ENCODE data around the gene C14orf93.

The C14orf93 gene

DNA sequence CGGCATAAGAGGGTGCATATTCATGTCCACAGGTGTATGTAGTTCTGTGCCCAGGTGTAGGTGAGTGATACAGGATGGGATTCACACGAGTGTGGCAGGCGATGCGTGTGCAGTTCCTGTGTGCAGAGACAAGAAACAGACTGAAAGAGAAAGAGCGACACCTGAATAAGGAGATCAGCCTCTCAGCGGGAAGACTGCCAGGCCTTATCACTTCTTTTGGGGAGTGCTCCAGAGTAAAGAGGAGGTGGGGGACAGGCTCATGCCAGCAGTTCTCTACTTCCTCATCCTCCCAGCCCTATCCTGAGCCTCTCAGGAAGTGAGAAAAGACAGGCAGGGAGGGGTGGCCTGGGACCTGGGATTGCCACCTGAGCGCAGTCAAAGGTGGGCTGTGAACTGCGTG lies 34.9 kb upstream of the C14orf93 start:
- no peak for DNase-seq

GRCh38 chr14:23043754-23044153 lies 33.8 kb upstream of the C14orf93 start:
- no peak for DNase-seq

DNA sequence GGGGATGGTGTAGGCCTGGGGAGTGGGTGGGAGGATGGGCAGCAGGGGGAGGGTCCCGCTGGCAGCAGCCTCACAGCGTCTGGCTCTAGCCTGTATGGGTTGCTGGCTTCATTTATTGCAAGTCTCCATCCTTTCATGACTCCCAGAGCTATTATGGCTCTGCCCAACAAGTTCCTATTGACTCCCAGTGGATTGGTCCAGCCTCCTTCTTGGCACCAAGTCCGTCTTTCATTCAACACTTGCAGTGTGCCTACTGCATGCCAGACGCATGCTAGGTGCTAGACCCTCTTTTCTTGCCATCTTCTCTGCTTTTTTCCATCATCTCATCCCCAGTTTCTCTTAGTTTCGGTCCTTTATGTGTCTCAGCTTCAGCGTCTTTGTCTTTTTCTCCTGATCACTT lies 33.2 kb upstream of the C14orf93 start:
- DNase-seq, result no peak

DNA sequence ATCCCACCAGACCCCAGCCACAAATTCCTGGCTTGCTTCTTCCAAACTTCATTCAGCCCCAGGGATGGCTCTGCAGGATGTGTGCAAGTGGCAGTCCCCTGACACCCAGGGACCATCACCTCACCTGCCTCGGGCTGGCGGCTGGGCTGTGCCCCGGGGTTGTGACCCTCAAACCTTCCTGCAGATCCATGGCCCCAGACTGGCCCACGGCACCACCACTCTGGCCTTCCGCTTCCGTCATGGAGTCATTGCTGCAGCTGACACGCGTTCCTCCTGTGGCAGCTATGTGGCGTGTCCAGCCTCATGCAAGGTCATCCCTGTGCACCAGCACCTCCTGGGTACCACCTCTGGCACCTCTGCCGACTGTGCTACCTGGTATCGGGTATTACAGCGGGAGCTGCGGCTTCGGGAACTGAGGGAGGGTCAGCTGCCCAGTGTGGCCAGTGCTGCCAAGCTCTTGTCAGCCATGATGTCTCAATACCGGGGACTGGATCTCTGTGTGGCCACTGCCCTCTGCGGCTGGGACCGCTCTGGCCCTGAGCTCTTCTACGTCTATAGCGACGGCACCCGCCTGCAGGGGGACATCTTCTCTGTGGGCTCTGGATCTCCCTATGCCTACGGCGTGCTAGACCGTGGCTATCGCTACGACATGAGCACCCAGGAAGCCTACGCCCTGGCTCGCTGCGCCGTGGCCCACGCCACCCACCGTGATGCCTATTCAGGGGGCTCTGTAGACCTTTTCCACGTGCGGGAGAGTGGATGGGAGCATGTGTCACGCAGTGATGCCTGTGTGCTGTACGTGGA lies 32.4 kb upstream of the C14orf93 start, which contains the start of gene PSMB11:
Gene PSMB11, plus strand, starts transcription at position 51 of the 804 bp plus-strand sequence. Its CDS starts 14 bp downstream, at position 65.
- no peak for DNase-seq

DNA sequence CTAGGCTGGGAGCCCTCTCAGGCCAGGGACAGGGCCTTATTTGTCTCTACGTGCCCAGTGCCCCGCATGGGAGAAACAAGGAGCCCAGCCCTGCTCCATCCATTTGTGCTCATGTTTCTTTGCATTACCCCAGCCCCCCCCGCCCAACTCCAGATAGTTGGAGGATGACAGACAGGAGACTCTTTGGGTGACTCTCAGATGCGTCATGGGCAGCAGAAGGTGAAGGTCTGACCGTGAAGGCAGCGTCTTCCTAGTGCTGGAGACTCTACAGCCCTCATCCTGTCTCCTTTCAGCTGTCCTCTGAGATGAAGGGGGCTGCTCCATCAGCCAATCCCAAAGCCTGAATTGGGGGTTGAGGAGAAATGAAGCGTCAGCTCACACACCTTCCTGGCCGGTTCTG lies 31.8 kb upstream of the C14orf93 start:
- DNase-seq, result no peak

DNA sequence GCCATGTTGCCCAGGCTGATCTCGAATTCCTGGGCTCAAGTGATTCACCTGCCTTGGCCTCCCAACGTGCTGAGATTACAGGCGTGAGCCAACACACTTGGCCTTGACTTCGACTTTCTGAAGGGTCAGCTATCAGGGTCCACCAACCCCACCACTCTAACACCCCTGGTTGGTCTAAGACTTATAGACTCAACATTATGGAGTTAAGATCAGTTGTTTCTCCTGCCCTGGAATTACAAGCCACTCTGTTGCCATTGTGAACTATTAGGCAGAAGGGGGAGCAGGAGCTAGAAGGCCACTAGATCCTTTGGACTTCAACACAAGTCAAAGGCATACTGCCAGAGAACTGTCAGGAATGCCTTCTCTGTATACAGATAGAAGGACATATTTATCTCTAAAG lies 30.2 kb upstream of the C14orf93 start:
- no peak for DNase-seq

GRCh38 chr14:23035303-23036144 lies 25.6 kb upstream of the C14orf93 start:
- no peak for DNase-seq

GRCh38 chr14:23034498-23035302 lies 24.8 kb upstream of the C14orf93 start, which contains the start of gene PSMB5:
TSS of gene PSMB5 (minus strand) at chr14:23034900. CDS start at chr14:23034881, 19 bp downstream.
- DNase-seq, result no peak

DNA sequence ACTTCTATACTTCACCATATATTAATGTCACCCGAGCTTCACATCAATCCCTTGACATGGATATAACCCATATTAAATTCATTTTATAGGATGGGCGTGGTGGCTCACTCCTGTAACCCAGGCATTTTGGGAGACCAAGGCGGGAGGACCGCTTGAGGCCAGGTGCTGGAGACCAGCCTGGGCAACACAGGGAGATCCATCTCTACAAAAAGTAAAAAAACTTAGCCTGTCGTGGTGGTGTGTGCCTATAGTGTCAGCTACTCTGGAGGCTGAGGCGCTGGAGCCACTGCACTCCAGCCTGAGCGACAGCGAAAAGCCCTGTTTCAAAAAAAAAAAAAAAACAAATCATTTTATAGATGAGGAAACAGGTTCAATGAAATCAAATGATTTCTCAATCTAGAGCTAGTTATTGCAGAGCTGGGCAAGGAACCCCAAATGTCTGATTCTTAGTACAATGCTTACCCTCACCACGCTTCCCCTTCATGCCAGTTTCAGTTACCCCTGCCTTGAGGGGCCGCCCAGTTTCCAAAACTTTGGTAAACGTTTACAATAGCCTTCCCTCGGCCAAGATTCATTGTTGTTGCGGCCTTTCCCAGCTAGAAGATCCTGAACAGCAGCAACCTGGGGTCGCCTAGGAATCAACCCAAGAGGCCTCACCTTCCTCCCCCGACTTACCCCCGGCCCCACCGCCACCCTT lies 24.0 kb upstream of the C14orf93 start:
- DNase-seq, result no peak

DNA sequence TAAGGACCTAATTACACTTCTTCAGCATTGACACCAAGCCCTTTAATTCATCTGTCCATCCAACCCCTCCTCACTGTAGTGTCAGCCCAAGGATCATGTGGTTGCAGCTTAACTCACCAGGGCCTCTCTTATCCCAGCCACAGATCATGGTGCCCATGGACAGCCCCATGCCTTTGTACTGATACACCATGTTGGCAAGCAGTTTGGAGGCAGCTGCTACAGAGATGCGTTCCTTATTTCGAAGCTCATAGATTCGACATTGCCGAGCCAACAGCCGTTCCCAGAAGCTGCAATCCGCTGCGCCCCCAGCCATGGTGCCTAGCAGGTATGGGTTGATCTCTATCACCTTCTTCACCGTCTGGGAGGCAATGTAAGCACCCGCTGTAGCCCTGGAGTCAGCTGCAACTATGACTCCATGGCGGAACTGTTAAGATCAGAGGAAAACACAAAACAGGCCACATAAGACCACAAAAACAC lies 23.3 kb upstream of the C14orf93 start:
- no peak for DNase-seq

DNA sequence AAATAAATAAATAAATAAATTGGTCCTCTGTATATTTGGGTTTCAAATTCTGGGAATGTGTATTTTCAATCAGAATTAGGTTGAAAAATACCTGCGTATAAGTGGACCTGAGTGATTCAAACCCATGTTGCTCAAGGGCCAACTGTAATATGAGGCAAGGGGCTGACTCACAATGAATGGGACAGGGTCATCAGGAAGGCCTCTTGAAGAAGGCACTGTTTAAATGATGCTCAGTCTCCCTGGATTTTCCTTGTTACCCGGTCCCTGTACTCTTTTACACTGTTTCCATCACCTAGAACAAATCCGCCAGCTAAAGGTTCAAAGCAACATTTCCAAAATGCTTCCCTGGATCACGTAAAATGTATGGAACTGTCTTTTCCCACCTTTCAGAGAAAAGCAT lies 21.0 kb upstream of the C14orf93 start:
- no peak for DNase-seq

- DNase-seq, result no peak
These were observed 18.9 kb upstream of the C14orf93 start for GRCh38 chr14:23028799-23029198.

DNA sequence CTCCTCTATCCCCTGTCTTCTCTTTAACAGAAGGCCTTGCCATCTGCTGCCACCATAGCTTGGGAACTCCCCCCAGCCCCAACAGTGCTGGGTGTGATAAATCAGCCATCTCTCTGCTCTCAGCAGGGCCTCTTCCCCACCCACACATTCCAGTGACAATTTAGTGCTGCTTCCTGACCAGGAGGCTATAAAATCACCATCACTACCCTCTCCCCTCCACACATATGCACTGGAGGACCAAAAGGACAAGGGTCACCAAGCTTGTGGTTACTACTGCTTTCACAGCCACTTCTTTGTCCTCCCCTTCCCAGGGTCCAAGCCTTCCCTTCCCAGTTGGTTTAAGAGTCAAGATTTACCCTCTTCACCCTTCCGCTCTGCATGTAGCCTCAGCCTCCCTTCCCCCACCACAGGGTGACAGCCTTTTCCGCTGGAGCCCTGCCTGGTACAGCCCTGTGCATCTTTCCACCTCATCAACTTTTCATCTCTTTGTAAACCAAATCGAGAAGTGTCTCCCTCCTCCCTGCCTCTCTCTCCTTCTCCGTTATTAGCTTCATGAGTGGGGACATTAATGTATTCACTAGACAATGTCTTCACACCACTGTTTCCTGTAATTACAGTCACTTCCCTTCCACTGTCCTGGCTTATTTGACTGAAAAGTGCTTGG lies 15.3 kb upstream of the C14orf93 start:
- no peak for DNase-seq

DNA sequence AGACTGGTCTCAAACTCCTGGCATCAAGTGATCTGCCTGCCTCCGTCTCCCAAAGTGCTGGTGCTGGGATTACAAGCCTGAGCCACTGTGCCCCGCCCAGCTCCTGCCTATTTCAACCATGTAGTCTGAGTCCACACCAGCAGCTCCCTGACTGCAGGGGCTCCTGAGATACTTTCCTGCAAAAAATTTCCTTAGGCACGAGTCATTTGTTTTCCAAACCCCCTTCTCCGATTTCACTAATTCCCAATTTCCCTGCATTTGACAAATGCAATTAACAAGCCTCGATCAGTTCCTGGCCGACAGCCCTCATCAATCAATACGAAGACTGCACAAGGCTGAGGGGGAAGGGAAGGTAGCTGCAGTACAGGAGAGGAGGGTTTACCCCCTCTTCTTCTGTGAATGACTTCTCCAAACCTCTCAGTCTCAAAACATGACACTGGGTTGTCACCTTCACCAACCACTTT lies 14.7 kb upstream of the C14orf93 start:
- DNase-seq, result no peak

DNA sequence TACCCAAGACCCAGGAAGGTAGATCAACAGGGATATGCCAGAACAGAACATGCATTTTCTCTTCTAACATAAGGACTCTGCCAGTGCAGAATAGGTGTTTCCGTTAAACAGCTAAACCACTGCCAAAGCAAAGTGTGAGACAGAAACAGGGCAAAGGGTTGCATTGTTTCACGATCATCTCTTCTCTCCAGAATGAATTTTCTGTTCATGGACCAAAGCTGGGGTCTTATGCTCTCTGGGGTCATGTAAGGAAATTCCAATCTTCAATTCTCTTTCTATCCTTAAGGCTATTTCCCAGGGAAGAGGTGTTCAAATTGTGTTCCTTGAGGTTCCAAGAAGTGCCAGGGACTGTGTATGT lies 13.8 kb upstream of the C14orf93 start:
- DNase-seq, result no peak

DNA sequence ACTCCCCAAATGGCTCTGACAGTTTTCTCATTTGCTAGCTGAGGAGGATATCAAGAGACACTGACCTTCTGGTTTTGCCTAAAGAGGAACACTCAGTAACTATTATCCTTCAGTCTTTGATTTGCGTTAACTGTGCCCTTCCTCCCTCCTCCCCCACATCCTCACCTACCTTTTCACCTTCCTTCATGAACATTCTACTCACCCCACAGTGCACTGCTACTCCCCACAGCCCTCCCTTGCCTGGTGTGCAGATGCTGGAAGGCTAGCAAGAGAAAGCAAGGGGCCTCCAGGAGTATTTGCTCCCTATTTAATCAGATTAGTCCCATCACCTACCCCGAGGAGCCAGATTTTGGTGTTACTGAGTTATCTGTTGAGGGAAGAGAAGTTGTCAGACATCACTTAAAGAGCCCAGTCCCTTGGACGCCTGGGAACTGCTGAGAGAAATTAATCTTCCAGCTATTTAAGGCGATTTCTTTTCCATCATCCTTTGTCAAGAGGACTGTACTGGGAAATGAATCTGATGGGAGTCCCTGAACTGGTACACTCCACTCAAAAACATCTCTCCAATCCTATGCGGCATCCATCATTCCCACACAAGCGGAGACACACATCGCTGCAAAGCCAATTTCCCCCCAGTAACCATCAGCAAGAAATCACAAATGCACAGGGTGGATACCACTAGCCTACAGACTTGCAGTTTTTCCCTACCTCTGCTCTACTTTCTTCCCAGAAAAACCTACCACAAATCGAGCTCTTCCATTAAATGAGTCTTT lies 13.3 kb upstream of the C14orf93 start:
- no peak for DNase-seq

- DNase-seq, result no peak
These were observed 12.0 kb upstream of the C14orf93 start for GRCh38 chr14:23021889-23022442.

DNA sequence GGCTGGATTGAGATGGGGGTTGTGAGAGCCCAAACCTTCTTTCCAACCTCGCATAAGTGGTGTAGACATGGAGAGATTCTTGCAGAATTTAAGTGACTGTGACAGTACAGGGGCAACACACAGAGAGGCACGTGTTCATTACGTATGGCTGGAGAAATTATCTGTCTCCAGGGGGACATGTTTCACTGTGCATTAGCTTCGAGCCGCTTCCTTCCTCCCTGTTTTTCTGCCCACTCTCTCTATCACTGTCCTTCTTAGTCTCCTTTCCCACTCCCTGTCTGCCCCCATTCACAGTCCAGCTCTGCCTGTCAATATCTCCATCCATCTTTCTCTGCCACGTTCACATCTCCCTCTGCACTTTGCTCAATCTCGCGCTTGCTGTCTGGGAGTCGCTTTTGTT lies 11.5 kb upstream of the C14orf93 start:
- no peak for DNase-seq

- no peak for DNase-seq
These were observed 10.5 kb upstream of the C14orf93 start for GRCh38 chr14:23020143-23021128.
